ENCODE data around the gene CCDC97.
A peak's percentile ranks its signal among the peaks of the same experiment; 100 is the strongest.

Gene CCDC97

GRCh38 chr19:41310033-41310831 is at the start of gene CCDC97 (continued):
- TF ChIP-seq, protein P1, sequence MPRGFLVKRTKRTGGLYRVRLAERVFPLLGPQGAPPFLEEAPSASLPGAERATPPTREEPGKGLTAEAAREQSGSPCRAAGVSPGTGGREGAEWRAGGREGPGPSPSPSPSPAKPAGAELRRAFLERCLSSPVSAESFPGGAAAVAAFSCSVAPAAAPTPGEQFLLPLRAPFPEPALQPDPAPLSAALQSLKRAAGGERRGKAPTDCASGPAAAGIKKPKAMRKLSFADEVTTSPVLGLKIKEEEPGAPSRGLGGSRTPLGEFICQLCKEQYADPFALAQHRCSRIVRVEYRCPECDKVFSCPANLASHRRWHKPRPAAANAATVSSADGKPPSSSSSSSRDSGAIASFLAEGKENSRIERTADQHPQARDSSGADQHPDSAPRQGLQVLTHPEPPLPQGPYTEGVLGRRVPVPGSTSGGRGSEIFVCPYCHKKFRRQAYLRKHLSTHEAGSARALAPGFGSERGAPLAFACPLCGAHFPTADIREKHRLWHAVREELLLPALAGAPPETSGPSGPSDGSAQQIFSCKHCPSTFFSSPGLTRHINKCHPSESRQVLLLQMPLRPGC (tag by site-specific recombination; IDR thresholded peaks at IDR 0.05): peak; percentile 95
- no peak for TF ChIP-seq ZNF707 (tag by site-specific recombination; IDR thresholded peaks at IDR 0.05)
- no peak for TF ChIP-seq ZNF214 (tag by site-specific recombination; IDR thresholded peaks at IDR 0.05; ENCODE audit: borderline replicate concordance)
- peak; percentile 62; the same call in 1 of the 2 replicates for TF ChIP-seq ZSCAN16 (tag by site-specific recombination; IDR thresholded peaks at IDR 0.05)
- TF ChIP-seq ZNF837 (tag by site-specific recombination; IDR thresholded peaks at IDR 0.05): peak; percentile 97
- TF ChIP-seq, protein P2, sequence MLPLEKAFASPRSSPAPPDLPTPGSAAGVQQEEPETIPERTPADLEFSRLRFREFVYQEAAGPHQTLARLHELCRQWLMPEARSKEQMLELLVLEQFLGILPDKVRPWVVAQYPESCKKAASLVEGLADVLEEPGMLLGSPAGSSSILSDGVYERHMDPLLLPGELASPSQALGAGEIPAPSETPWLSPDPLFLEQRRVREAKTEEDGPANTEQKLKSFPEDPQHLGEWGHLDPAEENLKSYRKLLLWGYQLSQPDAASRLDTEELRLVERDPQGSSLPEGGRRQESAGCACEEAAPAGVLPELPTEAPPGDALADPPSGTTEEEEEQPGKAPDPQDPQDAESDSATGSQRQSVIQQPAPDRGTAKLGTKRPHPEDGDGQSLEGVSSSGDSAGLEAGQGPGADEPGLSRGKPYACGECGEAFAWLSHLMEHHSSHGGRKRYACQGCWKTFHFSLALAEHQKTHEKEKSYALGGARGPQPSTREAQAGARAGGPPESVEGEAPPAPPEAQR (tag by site-specific recombination; IDR thresholded peaks at IDR 0.05): peak; percentile 95
- TF ChIP-seq, protein P3, sequence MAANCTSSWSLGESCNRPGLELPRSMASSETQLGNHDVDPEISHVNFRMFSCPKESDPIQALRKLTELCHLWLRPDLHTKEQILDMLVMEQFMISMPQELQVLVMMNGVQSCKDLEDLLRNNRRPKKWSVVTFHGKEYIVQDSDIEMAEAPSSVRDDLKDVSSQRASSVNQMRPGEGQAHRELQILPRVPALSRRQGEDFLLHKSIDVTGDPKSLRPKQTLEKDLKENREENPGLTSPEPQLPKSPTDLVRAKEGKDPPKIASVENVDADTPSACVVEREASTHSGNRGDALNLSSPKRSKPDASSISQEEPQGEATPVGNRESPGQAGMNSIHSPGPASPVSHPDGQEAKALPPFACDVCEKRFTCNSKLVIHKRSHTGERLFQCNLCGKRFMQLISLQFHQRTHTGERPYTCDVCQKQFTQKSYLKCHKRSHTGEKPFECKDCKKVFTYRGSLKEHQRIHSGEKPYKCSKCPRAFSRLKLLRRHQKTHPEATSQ (tag by site-specific recombination; IDR thresholded peaks at IDR 0.05): peak; percentile 99
- peak; percentile 84 for TF ChIP-seq ZNF664 (tag by site-specific recombination; IDR thresholded peaks at IDR 0.05)
- TF ChIP-seq ZNF843 (tag by site-specific recombination; IDR thresholded peaks at IDR 0.05): peak; percentile 88
- TF ChIP-seq ZNF660 (tag by site-specific recombination; IDR thresholded peaks at IDR 0.05): peak; percentile 99
- TF ChIP-seq ZNF391 (tag by site-specific recombination; IDR thresholded peaks at IDR 0.05; ENCODE audit: borderline replicate concordance, low read depth): peak; percentile 100
- TF ChIP-seq, protein P4, sequence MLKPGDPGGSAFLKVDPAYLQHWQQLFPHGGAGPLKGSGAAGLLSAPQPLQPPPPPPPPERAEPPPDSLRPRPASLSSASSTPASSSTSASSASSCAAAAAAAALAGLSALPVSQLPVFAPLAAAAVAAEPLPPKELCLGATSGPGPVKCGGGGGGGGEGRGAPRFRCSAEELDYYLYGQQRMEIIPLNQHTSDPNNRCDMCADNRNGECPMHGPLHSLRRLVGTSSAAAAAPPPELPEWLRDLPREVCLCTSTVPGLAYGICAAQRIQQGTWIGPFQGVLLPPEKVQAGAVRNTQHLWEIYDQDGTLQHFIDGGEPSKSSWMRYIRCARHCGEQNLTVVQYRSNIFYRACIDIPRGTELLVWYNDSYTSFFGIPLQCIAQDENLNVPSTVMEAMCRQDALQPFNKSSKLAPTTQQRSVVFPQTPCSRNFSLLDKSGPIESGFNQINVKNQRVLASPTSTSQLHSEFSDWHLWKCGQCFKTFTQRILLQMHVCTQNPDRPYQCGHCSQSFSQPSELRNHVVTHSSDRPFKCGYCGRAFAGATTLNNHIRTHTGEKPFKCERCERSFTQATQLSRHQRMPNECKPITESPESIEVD (tag by site-specific recombination; IDR thresholded peaks at IDR 0.05): no peak
- TF ChIP-seq ZNF768 (tag by site-specific recombination; IDR thresholded peaks at IDR 0.05): peak; percentile 28; the same call in 1 of the 2 replicates
- peak; percentile 100 for TF ChIP-seq ZFP37 (tag by site-specific recombination; IDR thresholded peaks at IDR 0.05)
- TF ChIP-seq ZNF184 (tag by site-specific recombination; IDR thresholded peaks at IDR 0.05): 0 out of 2 replicates have a peak, but pooled peaks have one; percentile 22
- peak; percentile 84 for TF ChIP-seq MZF1 (tag by site-specific recombination; IDR thresholded peaks at IDR 0.05; ENCODE audit: borderline replicate concordance)
- peak; percentile 99; the same call in 1 of the 2 replicates for TF ChIP-seq ZFP41 (tag by site-specific recombination; IDR thresholded peaks at IDR 0.05; ENCODE audit: borderline replicate concordance)
- TF ChIP-seq GLIS1 (tag by site-specific recombination; IDR thresholded peaks at IDR 0.05): peak; percentile 98
- peak; percentile 95 for TF ChIP-seq ZSCAN23 (tag by site-specific recombination; IDR thresholded peaks at IDR 0.05)
- TF ChIP-seq KLF1 (tag by site-specific recombination; IDR thresholded peaks at IDR 0.05): peak; percentile 95
- TF ChIP-seq EGR2 (tag by site-specific recombination; IDR thresholded peaks at IDR 0.05; ENCODE audit: low read depth): peak; percentile 94
- TF ChIP-seq IKZF3 (tag by site-specific recombination; IDR thresholded peaks at IDR 0.05): 0 out of 2 replicates have a peak, but pooled peaks have one; percentile 9
- peak; percentile 60; the same call in 1 of the 2 replicates for TF ChIP-seq ZFP3 (tag by site-specific recombination; IDR thresholded peaks at IDR 0.05; ENCODE audit: low read depth)
- peak; percentile 50; the same call in 1 of the 2 replicates for TF ChIP-seq ZNF596 (tag by site-specific recombination; IDR thresholded peaks at IDR 0.05)
- peak; percentile 86 for TF ChIP-seq ZNF121 (tag by site-specific recombination; IDR thresholded peaks at IDR 0.05)
- TF ChIP-seq KLF7 (tag by site-specific recombination; IDR thresholded peaks at IDR 0.05; ENCODE audit: borderline replicate concordance): peak; percentile 100
- no peak for TF ChIP-seq ZNF776 (tag by site-specific recombination; IDR thresholded peaks at IDR 0.05; ENCODE audit: borderline replicate concordance)
- no peak for TF ChIP-seq ZNF350 (tag by site-specific recombination; IDR thresholded peaks at IDR 0.05)
- TF ChIP-seq ZNF223 (tag by site-specific recombination; IDR thresholded peaks at IDR 0.05): no peak
- TF ChIP-seq ZBTB1 (tag by site-specific recombination; IDR thresholded peaks at IDR 0.05): peak; percentile 99
- peak; percentile 71 for TF ChIP-seq ZNF449 (tag by site-specific recombination; IDR thresholded peaks at IDR 0.05)
